GM10266 (cell line): Measurements from ENCODE around the gene PEBP1.
A peak's percentile ranks its signal among the peaks of the same experiment; 100 is the strongest.

Experiments used
- DNase-seq: peaks from one replicate; pipeline ENCODE4 v3.0.0; 2012; ENCODE audit errors: extremely low spot score
- TF ChIP-seq, protein P1 (sequence below): IDR thresholded peaks from 2 replicates; pipeline ENCODE4 v1.5.1; 2012; ENCODE audit warnings: mild to moderate bottlenecking, low read depth; ENCODE audit not compliant: control insufficient read depth, insufficient read depth; ENCODE audit errors: missing control alignments

PEBP1 gene

GRCh38 chr12:118150625-118151024, 14.7 kb downstream of the PEBP1 start:
- DNase-seq, result no peak
- TF ChIP-seq, protein P1, sequence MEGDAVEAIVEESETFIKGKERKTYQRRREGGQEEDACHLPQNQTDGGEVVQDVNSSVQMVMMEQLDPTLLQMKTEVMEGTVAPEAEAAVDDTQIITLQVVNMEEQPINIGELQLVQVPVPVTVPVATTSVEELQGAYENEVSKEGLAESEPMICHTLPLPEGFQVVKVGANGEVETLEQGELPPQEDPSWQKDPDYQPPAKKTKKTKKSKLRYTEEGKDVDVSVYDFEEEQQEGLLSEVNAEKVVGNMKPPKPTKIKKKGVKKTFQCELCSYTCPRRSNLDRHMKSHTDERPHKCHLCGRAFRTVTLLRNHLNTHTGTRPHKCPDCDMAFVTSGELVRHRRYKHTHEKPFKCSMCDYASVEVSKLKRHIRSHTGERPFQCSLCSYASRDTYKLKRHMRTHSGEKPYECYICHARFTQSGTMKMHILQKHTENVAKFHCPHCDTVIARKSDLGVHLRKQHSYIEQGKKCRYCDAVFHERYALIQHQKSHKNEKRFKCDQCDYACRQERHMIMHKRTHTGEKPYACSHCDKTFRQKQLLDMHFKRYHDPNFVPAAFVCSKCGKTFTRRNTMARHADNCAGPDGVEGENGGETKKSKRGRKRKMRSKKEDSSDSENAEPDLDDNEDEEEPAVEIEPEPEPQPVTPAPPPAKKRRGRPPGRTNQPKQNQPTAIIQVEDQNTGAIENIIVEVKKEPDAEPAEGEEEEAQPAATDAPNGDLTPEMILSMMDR, result no peak

- TF ChIP-seq, protein P1, result no peak
- no peak for DNase-seq
These were observed 15.8 kb downstream of the PEBP1 start for GRCh38 chr12:118151755-118152154.

- TF ChIP-seq, protein P1, result no peak
- DNase-seq, result no peak
These were observed 24.6 kb downstream of the PEBP1 start for GRCh38 chr12:118160536-118160935.

DNA sequence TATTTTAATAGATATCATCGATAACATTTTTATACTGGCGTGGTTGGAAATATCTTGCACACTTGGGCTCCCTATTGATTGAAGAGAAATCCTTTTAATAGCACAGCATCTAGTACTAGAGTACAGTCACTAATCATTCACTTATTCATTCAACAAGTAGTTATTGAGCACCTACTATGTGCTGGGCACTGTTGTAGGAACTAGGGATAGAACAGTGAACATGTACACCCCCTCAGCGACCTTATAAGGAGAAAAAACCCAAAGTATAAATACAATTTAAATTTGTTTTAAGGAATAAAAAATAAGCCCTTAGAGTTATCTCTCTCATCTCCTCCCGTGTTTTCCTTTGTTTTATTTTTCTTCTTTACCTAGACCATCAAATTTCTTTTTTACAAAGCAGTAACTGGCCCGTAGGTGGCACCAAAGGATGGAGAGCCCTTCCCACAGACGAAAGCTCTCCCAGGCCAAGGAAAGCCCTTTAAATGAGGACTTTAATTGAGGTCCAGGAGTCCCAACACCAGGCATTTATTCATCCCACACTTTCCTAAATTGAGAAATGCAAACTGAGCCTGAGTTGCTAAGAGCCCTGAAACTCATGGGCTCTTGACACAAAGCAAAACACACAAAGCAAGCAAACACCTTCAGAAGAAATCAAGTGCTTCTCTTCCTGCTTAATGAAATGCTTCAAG, 29.0 kb downstream of the PEBP1 start:
- DNase-seq, result peak; percentile 28
- TF ChIP-seq, protein P1, result peak; percentile 52

GRCh38 chr12:118166946-118167345, 31.0 kb downstream of the PEBP1 start:
- peak; percentile 78 for DNase-seq
- TF ChIP-seq, protein P1, result no peak

DNA sequence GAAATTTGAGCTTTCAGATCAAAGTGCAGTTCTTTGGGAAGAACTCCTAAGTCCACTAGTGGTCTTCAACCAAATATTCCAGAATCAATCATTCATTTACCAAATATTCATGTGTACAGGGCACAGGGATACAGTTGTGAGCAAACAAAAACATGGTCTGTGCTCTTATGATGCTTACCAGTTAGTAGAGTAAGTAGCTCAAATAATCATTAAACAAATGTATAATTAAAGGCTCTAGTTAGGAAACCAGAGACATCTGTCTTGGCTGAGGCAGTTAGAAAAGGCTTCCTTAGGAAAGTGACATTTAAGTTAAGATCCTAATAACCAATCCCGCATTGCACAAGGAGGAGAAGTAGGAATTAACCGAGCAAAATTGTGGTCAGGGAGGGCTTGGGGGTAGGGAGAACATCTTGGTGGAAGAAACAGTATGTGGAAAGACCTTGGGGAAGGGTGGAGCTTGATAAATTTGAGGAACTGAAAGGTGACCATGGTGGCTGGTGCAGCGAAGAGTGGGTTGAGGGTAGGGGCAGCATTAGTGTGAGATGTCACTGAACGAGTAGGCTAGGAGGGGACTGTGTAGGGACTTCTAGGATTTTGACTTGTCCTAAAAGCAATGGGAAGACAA, 40.0 kb downstream of the PEBP1 start:
- DNase-seq, result peak; percentile 30

More for the DNA sequence above, 40.0 kb downstream of the PEBP1 start:
- TF ChIP-seq, protein P1, result no peak
